ENCODE results near the gene SBF1. TPM values are rescaled to one million over a fixed set of nuclear protein-coding genes. Genes with fewer than 3 reads are reported as not detected.

SBF1 gene
- polyA plus RNA-seq, 1 donor (not counting 4 experiments of a cell fraction or from before 2014, with no cell fraction given), result 16.2 TPM

GRCh38 chr22:50470491-50470890, 4.3 kb downstream of the SBF1 start:
- peak overlapping the region in 1 of 3 experiments; percentile 18 for H3K4me3 ChIP-seq (ENCODE audit: control insufficient read depth in 2 of 3, extremely low read depth in 1 of 3, insufficient read depth in 2 of 3, low read depth in 1 of 3, low read length in 3 of 3)
- peaks cover 54% of the 10 kb centered on the region for H3K4me1 ChIP-seq (ENCODE audit: control insufficient read depth, extremely low read depth, insufficient read depth, low read length)
- DNase-seq (ENCODE audit: low read depth, low spot score) (no peak), FAIRE-seq (no peak)
- H3K79me2 ChIP-seq (ENCODE audit: control insufficient read depth, insufficient read depth, low read length), result peaks cover 59% of the 10 kb centered on the region
- H3K27ac ChIP-seq (ENCODE audit: control insufficient read depth, insufficient read depth, low read length), result no peak overlapping the region
- H4K20me1 ChIP-seq (ENCODE audit: control insufficient read depth, extremely low read depth, insufficient read depth, low read length), result peaks cover 41% of the 10 kb centered on the region
- peak overlapping the region; percentile 64 for H3K4me2 ChIP-seq (ENCODE audit: control insufficient read depth, extremely low read depth, insufficient read depth, low read depth, low read length)
- no peak for TF ChIP-seq EZH2 (IDR thresholded peaks at IDR 0.05; ENCODE audit: low read length)
- TF ChIP-seq CTCF (optimal IDR thresholded peaks at IDR 0.05 in 1 of 3, IDR thresholded peaks at IDR 0.05 in 1 of 3, conservative IDR thresholded peaks at IDR 0.05 in 1 of 3; ENCODE audit: extremely low read depth in 1 of 3, insufficient read depth in 2 of 3, low read length in 3 of 3), result no peak
- H3K36me3 ChIP-seq (ENCODE audit: control insufficient read depth in 2 of 2, extremely low read depth in 1 of 2, insufficient read depth in 2 of 2, low read length in 2 of 2), result peaks cover 17 to 31% of the 10 kb centered on the region in 2 experiments
- H3K9me3 ChIP-seq (ENCODE audit: control insufficient read depth, low read depth, low read length), result no peaks in the 10 kb centered on the region
- H3K9ac ChIP-seq (ENCODE audit: control insufficient read depth, extremely low read depth, insufficient read depth, low read length), result peak overlapping the region; percentile 8
- H3K27me3 ChIP-seq (ENCODE audit: control insufficient read depth, extremely low read depth, insufficient read depth, low read length), result no peaks in the 10 kb centered on the region
- peaks cover 17% of the 10 kb centered on the region for H3K9me1 ChIP-seq (ENCODE audit: control insufficient read depth, extremely low read depth, insufficient read depth, low read length)
- dilution Hi-C loops (cut with MboI; ENCODE audit: extremely low pct_ligation_motif_present, low sequenced_read_pairs), result no loop called here
- no peak overlapping the region for H2AFZ ChIP-seq (ENCODE audit: control insufficient read depth, low read length)

- Histone ChIP-seq H4K20me1 (ENCODE audit: control insufficient read depth, extremely low read depth, insufficient read depth, low read length) (peaks cover 41% of the 10 kb centered on the region), H3K79me2 (ENCODE audit: control insufficient read depth, insufficient read depth, low read length) (peaks cover 58% of the 10 kb centered on the region), H3K9me1 (ENCODE audit: control insufficient read depth, extremely low read depth, insufficient read depth, low read length) (peaks cover 17% of the 10 kb centered on the region), H3K4me3 (ENCODE audit: control insufficient read depth in 2 of 3, extremely low read depth in 1 of 3, insufficient read depth in 2 of 3, low read depth in 1 of 3, low read length in 3 of 3) (peak overlapping the region in 1 of 3 experiments; percentile 18), H3K27me3 (ENCODE audit: control insufficient read depth, extremely low read depth, insufficient read depth, low read length) (no peaks in the 10 kb centered on the region), H3K4me1 (ENCODE audit: control insufficient read depth, extremely low read depth, insufficient read depth, low read length) (peaks cover 49% of the 10 kb centered on the region), H2AFZ (ENCODE audit: control insufficient read depth, low read length) (no peak overlapping the region), H3K9me3 (ENCODE audit: control insufficient read depth, low read depth, low read length) (no peaks in the 10 kb centered on the region), H3K27ac (ENCODE audit: control insufficient read depth, insufficient read depth, low read length) (peak overlapping the region; percentile 38), H3K36me3 (ENCODE audit: control insufficient read depth in 2 of 2, extremely low read depth in 1 of 2, insufficient read depth in 2 of 2, low read length in 2 of 2) (peaks cover 21 to 40% of the 10 kb centered on the region in 2 experiments), H3K9ac (ENCODE audit: control insufficient read depth, extremely low read depth, insufficient read depth, low read length) (peak overlapping the region; percentile 8), H3K4me2 (ENCODE audit: control insufficient read depth, extremely low read depth, insufficient read depth, low read depth, low read length) (peak overlapping the region; percentile 64)
- peak; percentile 83 for DNase-seq (ENCODE audit: low read depth, low spot score)
- no peak for TF ChIP-seq CTCF (optimal IDR thresholded peaks at IDR 0.05 in 1 of 3, IDR thresholded peaks at IDR 0.05 in 1 of 3, conservative IDR thresholded peaks at IDR 0.05 in 1 of 3; ENCODE audit: extremely low read depth in 1 of 3, insufficient read depth in 2 of 3, low read length in 3 of 3)
- TF ChIP-seq EZH2 (IDR thresholded peaks at IDR 0.05; ENCODE audit: low read length), result no peak
- peak; percentile 53 for FAIRE-seq
- dilution Hi-C loops (cut with MboI; ENCODE audit: extremely low pct_ligation_motif_present, low sequenced_read_pairs), result no loop called here
These were observed 5.2 kb downstream of the SBF1 start for GRCh38 chr22:50469377-50470305.

Measured in keratinocyte (primary cell).